Gastroesophageal sphincter (tissue), 3 donors: ENCODE results near the gene SESN3.

ENCODE experiments used
- CTCF ChIP-seq, 4 experiments: fragments of 200-600 bp in 2 of 4; fragments of 450-650 bp in 2 of 4; sonication (generic) in 1 of 4; IDR thresholded peaks; one replicate each; pipeline ENCODE4 v1.5.1; 2017 to 2019; ENCODE audit warnings: antibody characterized with exemption in 4 of 4, mild to moderate bottlenecking in 2 of 4, moderate library complexity in 2 of 4
- EP300 ChIP-seq: sonication (generic); formaldehyde crosslinking; IDR thresholded peaks from one replicate; pipeline ENCODE4 v1.6.1; 2017; ENCODE audit warnings: antibody characterized with exemption, mild to moderate bottlenecking
- POLR2A ChIP-seq, 2 donors: fragments of 450-650 bp; IDR thresholded peaks; one replicate each; pipeline ENCODE4 v1.6.1; 2017; ENCODE audit warnings: antibody characterized with exemption in 2 of 2, mild to moderate bottlenecking in 2 of 2, moderate library complexity in 1 of 2
- POLR2AphosphoS5 ChIP-seq: sonication (generic); formaldehyde crosslinking; IDR thresholded peaks from one replicate; pipeline ENCODE4 v1.6.1; 2017; ENCODE audit warnings: antibody characterized with exemption

- TF ChIP-seq POLR2AphosphoS5 (no peak), CTCF (IDR thresholded peaks at IDR 0.05) (no peak), POLR2A (IDR thresholded peaks at IDR 0.05) (no peak), EP300 (no peak)
These were observed 32.2 kb upstream of the SESN3 start for GRCh38 chr11:95262994-95263765.
